T-helper 22 cell (primary cell): Measurements from ENCODE around the gene FHDC1.

Experiments
- DNase-seq: peaks from one replicate; pipeline ENCODE4 v3.0.0-alpha.2; 2020; ENCODE audit warnings: low read depth

The FHDC1 gene

DNA sequence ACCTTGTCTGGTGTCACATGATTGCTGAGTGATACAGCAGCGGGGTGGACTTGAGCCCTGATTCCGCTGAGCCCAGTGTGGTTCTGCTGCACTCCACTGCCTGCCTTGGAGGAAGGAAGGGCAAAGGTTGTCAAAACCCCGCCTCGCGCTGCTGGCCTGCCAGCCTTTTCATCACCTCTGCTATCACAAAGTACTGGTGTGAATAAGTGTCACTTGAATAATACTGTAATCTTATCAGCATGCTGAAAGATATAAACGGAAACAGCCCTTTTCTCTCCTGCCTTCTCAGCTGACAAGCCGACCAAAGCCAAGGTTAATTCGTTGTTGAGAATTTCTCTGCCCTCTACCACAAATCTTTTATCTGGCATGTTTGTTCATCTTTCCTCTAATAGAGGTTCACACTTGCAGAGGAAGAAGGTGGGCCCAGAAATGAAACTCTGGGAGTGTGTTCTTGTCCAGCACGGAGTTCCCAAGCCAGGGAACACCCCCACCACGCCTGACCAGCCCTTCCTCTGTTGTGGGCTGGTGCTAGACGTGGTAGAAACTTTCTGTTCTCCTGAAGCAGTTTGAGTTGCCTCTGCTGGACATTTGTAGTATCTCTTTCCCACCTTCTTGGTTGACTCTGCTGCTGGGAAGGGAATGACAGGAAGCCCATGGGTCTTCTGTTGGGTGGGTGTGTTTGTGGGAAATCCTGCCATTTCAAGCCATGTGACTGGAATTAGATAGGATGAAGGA lies 21.5 kb downstream of the FHDC1 start:
- no peak for DNase-seq

DNA sequence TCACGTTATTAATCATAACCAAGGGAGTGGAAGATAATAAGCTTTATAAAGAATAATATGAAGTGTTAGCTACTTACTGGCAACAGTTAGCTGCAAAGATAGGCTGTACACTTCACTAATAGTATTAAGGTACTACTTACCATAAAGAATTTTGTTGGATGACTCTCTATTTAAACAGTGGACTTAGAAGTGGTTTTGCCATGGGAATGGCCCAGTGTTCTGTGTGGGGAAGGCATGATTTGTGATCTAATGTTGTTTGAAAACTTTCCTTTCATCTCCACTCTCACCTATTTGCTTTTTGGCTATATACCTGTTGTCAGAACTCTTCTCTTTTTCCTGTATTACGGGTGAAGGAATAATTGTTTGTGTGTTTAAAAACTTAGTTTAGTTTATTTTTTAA lies 23.0 kb downstream of the FHDC1 start:
- no peak for DNase-seq

DNA sequence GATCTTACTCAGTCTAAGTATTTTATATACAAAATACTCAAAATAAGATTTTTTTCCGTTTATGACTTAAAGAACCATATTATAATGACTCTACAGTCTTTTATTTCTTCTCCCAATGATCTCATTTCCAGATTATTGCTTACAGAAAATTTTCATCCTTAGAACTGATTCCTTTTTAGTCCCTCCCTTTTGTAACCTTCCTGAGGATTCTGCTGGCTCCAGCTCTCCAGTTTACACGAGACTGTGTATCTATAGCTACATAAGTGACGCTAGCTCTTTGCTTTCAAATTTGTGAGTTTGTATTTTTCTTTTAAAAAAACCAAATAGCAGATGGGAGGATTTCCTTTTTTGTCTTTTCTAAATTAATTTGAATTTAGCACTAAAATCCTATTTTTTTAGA lies 24.0 kb downstream of the FHDC1 start:
- no peak for DNase-seq

DNA sequence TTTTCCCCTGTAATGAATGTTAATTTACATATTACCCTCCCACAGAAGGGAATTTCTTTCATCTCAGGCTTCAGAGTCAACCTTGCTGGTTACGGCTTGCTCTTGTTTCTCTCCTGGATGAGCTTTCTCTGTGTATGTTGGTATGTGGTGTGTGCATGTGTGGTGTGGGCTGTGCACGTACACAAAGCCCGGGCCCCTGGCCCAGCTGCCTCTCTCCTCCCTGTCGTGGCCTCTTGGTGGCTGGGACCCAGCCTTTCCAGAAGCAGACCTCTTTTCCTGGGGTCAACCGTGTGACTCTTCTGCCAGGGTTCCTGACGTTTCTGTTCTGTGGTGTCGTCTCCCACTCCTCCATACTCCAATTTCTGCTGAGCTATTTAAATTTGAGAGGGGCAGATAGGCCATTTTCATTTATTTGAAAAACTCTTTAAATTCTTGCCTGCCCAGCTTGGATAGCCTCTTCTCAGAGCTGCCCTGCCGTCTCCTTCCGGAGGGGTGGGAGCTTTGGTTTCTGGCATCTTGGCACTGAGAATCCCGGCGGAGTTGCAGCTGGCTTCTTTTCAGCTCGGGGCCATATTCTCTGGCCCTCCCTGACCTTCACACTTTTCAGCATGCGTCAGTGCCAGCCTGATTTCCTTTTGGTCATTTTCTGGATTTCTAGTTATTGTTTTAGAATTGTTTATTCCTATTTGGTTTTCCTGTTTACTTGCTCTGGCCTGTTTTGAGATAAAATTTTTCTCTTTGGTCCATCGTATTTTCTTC lies 25.1 kb downstream of the FHDC1 start:
- DNase-seq = no peak

DNA sequence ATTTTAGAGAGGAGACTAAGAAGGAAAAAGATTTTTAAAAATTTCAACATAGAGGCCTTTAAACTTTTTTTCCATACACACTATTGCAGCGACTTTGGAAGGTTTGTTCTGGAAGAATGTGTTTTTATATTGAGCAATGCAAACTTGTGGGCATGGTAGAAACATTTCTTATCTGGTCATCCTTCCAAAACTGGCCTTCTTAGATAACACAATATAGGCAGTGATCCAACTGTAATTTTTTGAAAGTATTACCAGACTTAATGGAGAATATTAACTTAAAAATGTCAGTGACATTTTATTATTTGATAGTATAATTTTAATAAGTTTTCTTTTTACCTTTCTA lies 25.6 kb downstream of the FHDC1 start:
- no peak for DNase-seq

DNA sequence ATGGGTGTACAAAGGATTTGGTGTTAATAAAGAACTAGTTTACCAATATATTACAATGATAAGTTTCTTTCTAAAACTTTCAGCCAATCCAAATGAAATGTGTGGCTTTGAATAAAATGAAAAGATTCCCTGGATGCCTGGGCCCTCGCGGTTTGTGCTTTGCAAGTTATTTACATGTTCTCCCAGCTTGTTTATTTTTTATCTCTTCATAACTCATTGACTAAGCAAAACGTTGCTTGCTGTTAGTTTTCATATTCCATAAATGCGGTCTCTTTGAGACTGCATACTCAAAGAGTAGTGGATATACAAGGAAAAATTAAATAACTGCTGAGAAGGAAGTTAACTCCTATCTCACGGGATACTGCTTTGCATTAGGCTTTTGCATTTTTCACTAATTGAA lies 26.0 kb downstream of the FHDC1 start:
- no peak for DNase-seq

DNA sequence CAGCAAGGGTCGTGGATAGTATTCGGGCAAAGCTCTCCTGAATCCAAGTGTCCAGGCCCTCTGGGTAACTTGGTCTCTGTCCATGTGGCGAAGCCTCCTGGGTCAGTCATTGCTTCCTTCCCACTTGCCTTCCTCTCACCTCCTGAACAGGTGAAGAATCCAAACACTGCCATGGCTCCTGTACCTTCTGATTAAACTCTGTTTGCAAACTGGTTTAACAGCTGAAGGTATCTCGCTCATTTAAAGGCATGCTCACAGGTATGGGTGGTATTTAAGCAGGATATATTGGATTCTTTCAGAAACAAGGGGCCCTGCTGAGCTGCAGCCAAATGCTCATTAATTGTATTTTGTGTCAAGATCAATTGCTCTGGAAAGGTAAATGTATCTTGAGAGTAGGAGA lies 28.2 kb downstream of the FHDC1 start:
- no peak for DNase-seq

DNA sequence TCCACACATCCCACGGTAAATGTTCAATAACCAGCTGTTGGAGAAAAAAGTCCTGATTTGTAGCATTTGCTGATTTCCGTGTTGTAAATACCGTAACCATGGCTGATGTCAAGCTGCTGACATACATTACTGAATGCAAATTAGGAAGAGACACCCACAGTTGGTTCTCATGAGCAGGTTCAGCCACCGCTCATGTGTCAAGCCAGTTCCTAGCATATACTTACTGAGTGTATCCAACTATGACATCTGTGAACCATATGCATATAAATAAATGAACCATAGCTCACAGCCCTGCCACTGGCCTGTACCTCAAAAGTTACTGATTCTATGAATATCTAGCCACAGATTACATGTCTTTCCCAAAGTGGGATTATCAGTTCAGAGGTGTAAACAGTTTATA lies 29.5 kb downstream of the FHDC1 start:
- no peak for DNase-seq

DNA sequence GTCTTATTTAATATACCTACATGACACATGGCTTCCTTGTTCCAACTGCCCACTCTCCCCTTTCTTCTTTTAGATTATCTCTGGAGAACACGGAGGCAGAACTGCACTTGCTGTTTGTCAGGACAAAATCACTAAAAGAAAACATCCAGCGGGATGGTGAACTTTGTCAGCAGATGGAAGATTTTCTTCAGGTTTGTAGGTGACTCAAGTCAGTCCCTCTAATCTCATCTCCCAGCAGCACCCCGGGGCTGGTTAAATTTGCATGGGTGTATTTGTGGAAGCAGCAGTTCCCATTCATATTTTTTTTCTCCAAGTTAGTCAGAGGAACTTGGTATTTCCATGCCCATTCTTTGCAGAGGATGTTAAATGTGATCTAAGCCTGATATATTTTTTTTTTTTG lies 31.8 kb downstream of the FHDC1 start:
- no peak for DNase-seq

DNA sequence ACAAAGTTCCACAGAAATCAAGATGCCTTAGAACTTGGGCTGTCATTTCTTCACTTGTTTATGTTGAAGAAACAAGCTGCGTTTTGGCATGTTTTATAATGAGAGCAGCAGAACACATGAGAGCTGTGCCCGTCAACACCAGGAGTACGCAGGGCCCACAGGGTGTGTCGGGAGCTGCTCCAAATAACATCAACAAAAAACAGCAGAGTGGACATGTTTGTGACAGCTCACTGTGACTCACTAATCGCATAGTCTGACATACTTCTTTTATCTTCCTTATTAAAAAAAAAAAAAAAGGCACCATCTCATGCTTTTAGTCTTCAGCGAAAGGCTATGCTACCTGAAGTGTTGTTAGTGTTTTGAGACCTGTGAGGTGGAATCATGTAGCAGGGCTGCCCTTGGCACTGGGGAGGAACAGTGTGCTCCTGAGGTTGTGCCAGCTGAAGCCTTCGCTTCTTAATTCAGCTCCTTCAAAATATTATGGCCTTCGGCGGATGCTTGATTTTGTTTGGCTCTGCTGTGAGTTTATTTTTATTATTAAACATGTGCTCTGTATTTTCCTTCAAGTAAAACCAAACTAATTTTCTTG lies 32.8 kb downstream of the FHDC1 start:
- no peak for DNase-seq

DNA sequence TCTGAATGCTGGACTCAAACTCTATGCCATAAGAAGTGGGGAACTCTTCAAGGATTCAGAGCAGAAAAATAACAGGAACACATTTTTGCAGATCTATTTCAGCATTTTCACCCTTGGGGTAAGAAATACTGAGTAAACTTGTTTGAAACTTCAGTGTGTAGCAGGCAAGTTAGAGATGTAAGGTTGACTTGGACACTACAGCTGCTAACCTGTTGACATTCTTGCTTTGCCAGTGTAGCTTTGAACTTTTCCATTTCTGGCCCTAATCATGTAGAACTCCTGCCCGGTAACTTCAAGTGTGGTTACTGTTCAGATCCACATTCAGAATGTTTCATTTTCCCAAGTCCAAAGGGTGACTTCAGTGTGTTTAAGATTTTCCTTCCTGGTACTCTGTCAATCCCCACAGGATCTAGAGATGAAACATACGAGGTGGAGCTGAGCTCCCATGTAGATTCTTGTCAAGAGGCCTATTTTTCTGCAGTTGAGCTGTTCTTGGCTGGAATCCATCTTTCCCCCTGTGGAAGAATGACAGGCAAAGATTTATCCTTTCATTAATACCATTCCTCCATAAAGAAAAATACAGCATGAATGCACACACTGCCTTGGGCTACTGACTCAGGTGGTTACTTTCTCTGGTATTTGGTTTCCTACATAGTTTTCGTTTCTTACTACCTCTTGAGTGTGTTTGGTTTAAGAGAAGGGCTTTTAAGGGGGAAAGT lies 34.1 kb downstream of the FHDC1 start:
- no peak for DNase-seq

DNA sequence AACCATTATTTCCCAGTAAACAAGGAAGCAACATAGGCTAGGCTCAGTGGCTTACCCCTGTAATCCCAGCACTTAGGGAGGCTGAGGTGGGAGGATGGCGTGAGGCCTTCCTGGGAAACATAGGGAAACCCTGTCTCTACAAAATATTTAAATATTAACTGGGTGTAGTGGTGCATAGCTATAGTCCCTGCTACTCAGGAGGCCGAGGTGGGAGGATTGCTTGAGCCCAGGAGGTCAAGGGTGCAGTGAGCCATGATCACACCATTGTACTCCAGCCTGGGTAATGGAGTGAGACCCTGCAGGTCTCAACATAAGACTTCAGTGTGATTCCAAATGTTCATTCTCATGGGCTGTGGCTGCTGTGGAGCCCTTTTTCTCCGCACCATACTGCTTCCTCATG lies 34.9 kb downstream of the FHDC1 start:
- DNase-seq = no peak

DNA sequence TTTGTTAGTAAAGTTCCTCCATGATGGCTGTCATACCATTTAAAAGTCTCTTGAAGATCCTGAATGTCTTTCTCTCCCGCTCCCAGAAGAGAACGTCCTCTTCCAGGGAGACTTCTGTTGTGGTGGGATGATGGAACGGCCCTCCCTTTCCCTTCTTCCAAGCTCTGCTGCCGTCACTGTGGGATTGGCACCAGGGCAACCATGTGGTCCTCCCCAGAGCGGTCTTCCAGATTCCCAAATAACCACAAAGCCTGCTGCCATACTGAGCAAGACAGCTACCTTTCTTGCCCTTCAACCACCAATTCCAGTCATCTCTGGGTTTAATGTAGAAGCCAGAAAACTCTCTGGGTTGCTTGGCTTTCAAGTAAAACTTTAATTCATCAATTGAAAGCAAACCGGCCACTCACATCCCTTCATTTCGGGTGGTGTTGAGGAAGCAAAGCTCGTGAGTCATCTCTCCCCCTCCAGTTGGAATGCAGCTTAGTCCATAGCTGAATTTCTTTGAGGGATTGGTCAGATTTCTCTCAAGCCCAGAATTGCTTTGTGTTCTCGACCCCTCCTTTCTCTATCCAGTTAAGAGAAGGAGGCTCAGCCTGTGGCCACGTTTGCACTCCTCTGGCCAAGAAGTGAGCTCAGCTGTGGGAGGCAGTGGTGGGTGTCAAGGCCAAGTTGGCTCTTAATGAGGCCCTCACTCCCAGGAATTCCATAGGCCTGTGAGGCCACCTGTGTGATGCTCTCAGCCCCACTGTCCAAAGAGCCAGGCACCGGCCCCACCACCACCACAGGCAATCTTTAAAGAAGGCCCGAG lies 36.9 kb downstream of the FHDC1 start:
- no peak for DNase-seq

DNA sequence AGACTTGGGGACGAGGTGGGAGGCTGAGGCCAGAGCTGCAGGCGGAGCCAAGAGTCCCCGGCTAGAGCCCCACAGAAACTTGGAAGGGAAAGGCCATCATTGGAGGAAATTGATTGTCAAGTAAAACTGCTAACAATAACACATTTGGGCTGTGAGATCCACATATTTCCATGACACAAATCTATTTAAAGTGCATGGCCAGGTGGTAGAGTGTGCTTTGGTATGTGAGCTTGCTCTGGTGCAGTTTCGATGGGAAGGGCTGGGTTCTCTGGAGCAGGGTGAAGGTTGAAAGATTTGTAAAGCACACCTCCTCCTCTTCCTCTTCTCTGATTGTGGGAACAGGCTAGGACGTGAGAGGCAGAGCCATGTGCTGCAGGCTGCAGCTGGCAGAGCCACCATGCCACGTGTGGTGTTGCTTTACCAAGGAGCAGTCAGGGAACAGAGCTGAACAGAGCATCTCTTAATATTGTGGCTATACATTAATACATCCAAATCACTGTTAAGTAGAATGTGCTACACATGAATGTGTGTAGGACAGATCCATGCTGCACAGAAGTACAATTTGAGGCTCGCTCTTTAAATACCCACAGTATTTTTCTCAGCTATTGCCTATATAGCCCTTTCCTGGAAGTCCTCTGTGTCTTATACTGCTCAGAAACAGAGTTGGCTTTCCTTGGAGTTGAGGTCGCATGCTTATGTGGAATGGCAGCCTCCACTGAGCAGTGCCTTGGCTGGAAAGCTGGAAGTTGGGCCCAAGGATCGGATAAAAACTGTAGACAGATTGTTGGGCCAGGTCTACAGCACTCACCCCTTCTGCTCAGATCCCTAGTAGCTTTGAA lies 37.7 kb downstream of the FHDC1 start:
- no peak for DNase-seq

DNA sequence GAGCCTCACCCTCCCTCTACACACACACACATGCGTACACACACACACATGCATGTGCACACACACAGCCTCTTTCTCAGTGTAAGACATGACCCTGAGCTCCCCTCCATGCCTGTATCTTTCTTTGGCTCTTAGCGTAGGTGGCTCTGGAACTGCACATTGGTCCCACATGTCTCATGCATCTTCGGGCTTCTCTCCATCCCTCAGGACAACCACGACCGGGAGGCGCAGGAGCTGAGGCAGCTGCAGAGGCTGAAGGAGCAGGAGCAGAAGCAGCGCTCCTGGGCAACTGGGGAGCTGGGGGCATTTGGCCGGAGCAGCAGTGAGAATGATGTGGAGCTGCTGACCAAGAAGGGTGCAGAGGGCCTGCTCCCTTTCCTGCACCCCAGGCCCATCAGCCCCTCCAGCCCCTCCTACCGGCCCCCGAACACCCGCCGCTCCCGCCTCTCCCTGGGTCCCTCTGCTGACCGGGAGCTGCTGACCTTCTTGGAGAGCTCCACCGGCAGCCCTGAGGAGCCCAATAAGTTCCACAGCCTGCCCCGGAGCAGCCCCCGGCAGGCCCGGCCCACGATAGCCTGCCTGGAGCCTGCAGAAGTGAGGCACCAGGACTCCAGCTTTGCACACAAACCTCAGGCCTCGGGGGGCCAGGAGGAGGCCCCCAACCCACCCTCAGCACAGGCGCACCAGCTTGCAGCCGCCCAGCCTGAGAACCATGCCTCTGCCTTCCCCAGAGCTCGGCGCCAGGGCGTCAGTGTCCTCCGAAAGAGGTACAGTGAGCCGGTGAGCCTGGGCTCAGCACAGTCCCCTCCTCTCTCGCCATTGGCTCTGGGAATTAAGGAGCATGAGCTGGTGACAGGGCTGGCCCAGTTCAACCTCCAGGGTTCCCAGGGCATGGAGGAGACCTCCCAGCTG lies 38.6 kb downstream of the FHDC1 start:
- DNase-seq = no peak

DNA sequence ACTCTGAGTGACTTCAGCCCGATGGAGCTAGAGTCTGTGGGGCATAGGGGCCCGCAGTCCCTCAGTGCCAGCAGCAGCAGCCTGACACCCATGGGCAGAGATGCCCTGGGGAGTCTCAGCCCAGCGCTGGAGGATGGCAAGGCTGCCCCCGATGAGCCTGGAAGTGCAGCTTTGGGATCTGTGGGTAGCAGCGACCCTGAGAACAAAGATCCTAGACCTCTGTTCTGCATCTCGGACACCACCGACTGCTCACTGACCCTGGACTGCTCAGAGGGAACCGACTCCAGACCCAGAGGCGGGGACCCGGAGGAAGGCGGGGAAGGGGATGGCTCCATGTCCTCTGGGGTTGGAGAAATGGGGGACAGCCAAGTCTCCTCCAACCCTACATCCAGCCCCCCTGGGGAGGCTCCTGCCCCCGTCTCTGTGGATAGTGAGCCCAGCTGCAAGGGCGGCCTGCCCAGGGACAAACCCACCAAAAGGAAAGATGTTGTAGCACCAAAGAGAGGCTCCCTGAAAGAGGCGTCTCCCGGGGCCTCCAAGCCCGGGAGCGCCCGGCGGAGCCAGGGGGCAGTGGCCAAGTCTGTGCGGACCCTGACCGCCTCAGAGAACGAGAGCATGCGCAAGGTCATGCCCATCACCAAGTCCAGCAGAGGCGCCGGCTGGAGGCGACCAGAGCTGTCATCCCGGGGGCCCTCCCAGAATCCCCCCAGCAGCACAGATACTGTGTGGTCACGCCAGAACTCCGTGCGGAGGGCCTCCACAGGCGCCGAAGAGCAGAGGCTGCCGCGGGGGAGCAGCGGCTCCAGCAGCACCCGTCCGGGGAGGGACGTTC lies 39.5 kb downstream of the FHDC1 start:
- no peak for DNase-seq

DNA sequence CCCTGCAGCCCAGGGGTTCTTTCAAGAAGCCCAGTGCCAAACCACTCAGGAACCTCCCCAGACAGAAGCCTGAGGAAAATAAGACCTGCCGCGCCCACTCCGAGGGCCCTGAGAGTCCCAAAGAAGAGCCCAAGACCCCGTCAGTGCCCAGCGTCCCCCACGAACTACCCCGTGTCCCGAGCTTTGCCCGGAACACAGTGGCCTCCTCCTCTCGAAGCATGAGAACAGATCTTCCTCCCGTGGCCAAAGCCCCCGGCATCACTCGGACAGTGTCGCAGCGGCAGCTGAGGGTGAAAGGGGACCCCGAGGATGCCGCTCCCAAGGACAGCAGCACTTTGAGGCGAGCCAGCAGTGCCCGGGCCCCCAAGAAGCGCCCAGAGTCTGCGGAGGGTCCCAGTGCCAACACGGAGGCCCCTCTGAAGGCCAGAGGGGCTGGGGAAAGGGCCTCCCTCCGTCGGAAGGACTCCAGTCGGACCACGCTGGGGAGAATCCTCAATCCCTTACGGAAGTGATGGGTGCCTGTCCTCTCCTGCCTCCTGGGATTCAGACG lies 40.2 kb downstream of the FHDC1 start:
- no peak for DNase-seq

DNA sequence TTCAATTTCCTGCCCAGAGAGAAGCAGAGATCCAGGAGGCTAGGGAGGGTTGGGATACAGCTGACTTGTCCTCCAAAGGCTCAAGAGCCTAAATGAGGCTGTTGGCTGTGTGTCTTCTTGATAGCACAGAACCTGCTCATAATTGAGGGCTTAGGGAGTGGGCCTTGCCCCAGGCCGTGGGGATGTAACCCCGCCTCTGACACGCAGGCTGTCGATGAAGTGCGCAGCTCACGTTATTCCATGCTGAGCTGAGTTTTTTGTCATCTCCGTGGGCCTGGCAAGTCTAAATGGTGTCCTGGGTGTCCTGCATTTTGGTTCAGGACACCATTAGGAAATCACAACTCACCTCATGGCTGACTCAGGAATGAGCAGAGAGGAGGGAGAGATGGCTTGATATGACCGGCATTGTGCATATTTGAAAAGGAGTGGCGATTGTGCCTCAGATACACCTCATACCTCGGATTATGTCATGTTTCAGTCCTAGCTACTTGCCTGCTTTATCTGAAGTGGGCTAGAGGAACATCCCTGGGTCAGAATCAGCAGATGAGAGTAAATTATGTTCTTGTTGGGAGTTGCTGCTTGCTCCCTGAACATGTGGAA lies 43.7 kb downstream of the FHDC1 start:
- no peak for DNase-seq
